SK-MEL-5 (cell line): ENCODE results near the gene LLGL1. TPM values are rescaled to one million over a fixed set of nuclear protein-coding genes. Genes with fewer than 3 reads are reported as not detected.

Source experiments
- DNase-seq: peaks from one replicate; pipeline ENCODE4 v3.0.0-alpha.2; 2016; ENCODE audit warnings: low read depth, low spot score
- in situ Hi-C: cut with HindIII; loops from 2 replicates; pipeline ENCODE4 v1.10.0; 2016; ENCODE audit warnings: low sequenced_read_pairs, high pct_unique_total_duplicates, low pct_unique_long_range_greater_than_20kb
- total RNA-seq: library from RNA; depleted of rRNA; stranded (reverse); fragments of >200 nt; shearing (Covaris generic); gene quantifications from 2 replicates; pipeline ENCODE4 v1.2.3, GENCODE V29; 2014

Gene LLGL1
- total RNA-seq, 1 experiment from 2014 or later = 18.0 TPM

GRCh38 chr17:18257268-18257981 lies 32.0 kb downstream of the LLGL1 start:
- DNase-seq = no peak
- in situ Hi-C loops = no loop called here

DNA sequence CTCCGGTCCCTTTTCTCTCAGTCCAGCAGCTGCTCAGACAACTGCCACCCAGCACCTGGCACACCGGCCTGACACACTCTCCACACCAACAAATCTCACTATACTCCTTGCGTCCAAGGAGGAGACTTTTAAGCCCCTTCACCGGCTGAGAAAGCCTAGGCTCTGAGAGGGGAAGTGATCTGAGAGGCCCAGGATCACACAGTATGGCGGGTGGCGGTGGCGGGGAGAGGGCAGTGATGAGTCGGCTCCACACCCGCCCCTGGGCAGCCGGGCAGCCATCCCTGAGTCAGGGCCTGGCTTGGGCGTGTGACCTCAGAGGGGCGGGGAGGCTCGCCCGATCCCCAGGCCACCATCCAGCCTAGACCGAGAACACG lies 32.5 kb downstream of the LLGL1 start:
- in situ Hi-C loops = no loop called here
- DNase-seq = peak; percentile 63

- in situ Hi-C loops = no loop called here
- peak; percentile 46 for DNase-seq
These were observed 33.1 kb downstream of the LLGL1 start, which contains the start of gene FLII for GRCh38 chr17:18258356-18259038. FLII (minus strand) TSS chr17:18258738; CDS start chr17:18258690, 48 bp downstream.

DNA sequence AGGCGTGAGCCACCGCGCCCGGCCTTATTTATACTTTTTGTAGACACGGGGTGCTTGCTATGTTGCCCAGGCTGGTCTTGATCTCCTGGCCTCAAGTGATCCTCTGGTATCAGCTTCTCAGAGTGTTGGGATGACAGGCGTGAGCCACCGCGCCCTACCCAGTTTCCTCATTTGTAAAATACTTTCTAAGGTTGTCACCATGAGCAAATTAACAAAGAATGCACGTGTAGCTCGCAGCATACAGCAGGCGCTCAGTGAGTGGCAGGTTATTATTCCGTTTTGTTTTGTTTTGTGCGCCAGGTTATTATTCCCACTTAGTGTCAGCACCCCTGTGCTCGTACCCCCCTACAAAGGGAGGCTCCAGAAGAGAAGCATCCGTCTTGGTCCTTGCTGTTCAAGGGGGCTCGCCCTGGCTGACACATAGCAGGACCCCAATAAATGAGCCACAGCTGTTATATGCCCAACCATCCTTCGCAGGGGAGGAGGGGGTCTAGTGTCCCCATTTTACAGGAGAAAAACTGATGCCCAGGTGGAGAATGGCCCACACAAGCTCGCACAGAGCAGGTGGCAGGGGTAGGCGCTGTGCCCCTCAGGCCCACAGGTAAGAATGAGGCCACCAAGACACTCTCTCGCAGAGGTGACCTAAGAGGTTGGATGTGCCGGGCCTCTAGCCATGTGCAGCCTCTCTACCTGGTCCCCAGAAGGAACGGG lies 34.3 kb downstream of the LLGL1 start:
- in situ Hi-C loops = no loop called here
- no peak for DNase-seq

DNA sequence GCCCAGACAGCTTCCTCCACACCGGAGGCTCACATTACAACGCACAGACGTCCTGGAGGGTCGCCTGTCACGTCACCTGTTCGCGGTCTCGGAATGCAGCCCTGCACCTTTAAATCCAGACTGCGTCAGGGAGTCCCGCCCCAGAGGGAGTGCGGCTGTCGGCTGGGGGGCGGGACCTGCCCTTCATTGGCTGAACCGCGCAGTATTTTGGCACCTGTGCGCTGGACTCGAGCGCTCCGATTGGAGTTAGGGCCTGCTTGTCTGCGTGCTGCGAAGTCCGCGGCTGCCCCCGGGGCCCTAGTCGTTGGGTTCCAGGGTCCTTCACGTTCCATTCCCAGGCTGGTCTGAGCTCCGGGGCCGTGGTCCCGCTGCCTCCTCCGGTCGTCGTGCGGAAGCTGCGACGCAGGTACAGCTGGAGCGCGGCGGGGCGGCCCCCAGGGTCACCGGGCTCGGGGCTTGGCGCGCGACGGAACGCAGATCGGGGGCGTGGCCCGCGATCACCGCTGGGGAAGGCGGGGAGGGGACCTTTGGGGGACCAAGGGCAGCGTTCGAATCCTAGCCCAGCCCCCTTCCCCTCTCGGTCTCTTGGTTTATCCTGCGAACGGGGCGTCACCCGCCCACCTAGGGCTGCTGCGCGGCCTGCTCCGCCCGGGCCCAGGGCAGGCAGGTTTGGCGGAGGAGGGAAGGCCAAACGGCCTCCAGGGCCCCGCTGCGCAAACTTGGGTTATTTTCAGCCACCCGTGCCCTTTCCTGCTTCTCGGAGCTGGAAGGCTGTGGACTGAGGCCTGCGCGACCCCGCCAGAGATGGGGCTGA lies 35.1 kb downstream of the LLGL1 start, which contains the start of gene MIEF2:
Gene MIEF2, plus strand, starts transcription at position 331 of the 814 bp plus-strand sequence. CDS start 2,059 bp downstream, outside the sequence.
- in situ Hi-C loops = no loop called here
- DNase-seq = peak; percentile 94

- in situ Hi-C loops = no loop called here
- no peak for DNase-seq
These were observed 35.7 kb downstream of the LLGL1 start for GRCh38 chr17:18261146-18261515.

GRCh38 chr17:18261659-18262058 lies 36.2 kb downstream of the LLGL1 start:
- no peak for DNase-seq
- in situ Hi-C loops = no loop called here

GRCh38 chr17:18262111-18262510 lies 36.7 kb downstream of the LLGL1 start:
- in situ Hi-C loops = no loop called here
- no peak for DNase-seq

- in situ Hi-C loops = no loop called here
- DNase-seq = no peak
These were observed 37.2 kb downstream of the LLGL1 start for GRCh38 chr17:18262641-18263040.

DNA sequence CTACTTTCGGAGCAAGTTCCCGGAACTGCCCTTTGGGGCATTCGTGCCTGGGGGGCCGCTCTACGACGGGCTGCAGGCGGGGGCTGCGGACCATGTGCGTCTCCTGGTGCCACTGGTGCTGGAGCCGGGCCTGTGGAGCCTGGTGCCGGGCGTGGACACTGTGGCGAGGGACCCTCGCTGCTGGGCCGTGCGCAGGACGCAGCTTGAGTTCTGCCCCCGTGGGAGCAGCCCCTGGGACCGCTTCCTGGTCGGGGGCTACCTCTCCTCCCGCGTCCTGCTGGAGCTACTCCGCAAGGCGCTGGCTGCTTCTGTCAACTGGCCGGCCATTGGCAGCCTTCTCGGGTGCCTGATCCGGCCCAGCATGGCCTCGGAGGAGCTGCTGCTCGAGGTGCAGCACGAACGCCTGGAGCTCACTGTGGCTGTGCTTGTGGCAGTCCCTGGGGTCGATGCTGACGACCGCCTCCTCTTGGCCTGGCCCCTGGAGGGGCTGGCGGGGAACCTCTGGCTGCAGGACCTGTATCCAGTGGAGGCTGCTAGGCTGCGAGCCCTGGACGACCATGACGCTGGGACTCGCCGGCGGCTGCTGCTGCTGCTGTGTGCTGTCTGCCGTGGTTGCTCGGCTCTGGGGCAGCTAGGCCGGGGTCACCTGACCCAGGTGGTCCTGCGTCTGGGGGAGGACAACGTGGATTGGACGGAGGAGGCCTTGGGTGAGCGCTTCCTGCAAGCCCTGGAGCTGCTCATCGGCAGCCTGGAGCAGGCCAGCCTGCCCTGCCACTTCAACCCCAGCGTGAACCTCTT lies 38.6 kb downstream of the LLGL1 start:
- in situ Hi-C loops = no loop called here
- no peak for DNase-seq

- in situ Hi-C loops = no loop called here
- DNase-seq = no peak
These were observed 41.9 kb downstream of the LLGL1 start for GRCh38 chr17:18267366-18267765.

GRCh38 chr17:18267927-18268711 lies 42.7 kb downstream of the LLGL1 start:
- in situ Hi-C loops = no loop called here
- DNase-seq = no peak

- no peak for DNase-seq
- in situ Hi-C loops = no loop called here
These were observed 44.9 kb downstream of the LLGL1 start for GRCh38 chr17:18270046-18270931.

- DNase-seq = no peak
- in situ Hi-C loops = no loop called here
These were observed 51.6 kb downstream of the LLGL1 start for GRCh38 chr17:18277076-18277475.

DNA sequence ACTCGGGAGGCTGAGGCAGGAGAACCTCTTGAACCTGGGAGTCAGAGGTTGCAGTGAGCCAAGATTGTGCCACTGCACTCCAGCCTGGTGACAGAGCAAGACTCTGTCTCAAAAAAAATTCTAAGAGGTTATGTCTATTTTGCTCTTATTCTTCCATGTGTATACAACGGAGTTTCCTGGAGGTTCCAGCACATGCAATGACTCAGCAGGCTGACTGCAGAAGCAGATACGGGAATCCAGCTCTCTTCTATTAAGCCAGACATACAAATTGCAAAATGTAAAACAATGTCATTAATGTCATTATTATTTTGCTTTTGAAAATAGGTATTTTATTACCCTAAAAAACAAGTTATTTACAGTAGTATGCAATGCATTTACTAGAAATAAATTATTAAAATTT lies 53.4 kb downstream of the LLGL1 start:
- in situ Hi-C loops = no loop called here
- DNase-seq = no peak
